HG03039 (cell line): ENCODE measurements around the gene PAWR.
"Not testable (repeated sequence)": the region's sequence is repeated elsewhere in the genome, so short reads cannot be mapped to it uniquely, and the experiment has no call there.

Experiments used
- ATAC-seq: cut with Tn5 transposase; IDR thresholded peaks from one replicate; pipeline ENCODE4 v1.9.1; 2021; ENCODE audit warnings: mild to moderate bottlenecking, moderate library complexity; ENCODE audit not compliant: unreplicated experiment

Gene PAWR

DNA sequence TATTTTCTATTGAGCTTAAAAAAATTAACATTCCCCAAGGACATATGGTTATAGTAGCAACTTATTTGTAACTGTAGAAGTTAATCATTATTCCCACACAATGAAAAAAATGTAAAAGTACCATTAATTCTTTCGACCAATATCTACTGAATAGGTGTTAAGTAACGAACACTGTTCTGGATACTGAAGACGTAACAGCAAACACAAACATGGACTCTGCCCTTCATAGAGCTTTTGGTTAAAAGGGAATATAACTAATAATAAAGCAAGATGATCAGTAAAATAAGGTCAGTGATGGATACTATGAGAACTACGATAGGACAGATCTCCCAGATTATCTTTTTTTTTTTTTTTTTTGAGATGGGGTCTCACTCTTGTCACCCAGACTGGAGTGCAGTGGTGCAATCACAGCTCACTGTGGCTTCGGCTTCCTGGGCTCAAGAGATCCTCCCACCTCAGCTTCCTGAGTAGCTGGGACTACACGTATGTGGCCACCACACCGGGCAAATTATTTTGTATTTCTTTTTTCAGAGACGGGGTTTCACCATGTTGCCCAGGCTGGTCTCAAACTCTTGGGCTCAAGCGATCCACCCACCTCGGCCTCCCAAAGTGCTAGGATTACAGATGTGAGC, 93.9 kb downstream of the PAWR start:
- no peak for ATAC-seq

DNA sequence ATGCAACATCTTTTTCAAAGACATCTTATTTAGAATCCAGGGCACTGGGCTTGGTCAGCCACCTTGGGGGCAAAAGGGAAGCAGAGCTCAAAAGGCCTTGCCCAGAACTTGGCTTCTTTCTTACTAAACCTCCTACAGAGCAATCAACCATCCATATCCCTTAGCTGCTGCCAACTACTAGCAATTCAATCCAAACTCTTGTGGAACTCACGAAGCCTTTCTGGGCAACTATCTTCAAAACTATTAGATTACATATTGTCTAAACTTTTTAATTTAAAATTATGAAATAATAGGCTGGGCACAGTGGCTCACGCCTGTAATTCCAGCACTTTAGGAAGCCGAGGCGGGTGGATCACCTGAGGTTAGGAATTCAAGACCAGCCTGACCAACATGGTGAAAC, 95.5 kb downstream of the PAWR start:
- ATAC-seq, result no peak

DNA sequence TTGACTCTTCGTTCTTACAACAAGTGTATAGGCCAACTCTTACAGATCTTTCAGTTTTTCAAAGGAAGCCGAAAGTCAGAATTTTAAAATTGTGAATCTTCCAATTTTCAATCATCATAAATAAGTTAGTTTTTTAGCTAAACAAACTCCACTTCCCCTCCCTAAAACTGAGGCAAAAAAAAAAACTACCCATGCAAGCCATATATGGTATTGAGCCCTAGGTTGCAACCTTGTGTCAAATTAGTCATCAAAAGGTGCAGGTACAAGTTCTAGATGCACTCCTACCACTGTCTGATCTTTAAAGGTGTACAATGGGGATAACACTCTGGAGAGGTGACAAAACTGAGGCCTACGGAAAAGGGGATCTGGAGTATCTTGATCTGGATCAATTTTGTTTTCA, 97.9 kb downstream of the PAWR start:
- ATAC-seq, result no peak

DNA sequence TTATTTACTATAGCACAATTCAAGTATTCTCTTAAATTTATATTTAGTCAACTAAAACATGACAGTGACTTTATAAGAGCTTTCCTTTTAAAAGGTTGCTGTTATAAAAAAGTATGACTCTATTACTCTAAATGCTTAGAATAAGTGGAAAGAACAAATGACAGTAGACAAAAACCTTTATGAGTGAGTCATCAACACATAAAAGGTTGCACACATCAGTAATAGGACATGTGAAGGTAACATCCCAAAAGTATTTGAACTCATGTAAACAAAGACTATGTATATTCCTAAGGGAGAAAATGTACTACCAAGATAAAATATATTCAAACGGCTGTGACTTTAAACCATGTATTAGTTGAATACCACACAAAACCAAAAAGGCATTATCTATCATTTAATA, 98.8 kb downstream of the PAWR start:
- ATAC-seq, result no peak

DNA sequence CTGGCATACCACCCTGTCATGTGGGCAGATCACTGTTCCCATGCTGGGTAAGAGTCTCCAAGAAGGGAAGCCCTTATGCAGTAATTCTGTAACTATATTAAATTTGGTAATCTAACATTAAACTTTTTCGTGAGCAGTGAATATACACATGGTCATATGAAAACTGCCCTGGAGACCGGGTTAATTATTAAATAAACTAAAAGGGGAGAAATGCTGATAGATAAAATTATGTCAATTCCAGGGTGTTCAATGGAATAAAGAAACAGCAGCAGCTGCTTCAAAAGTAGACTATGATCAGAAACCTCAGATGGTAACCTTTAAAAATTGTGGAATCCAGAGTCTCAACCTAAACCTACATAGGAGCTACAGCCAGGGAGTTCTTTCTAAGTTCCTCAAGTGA, 100.0 kb downstream of the PAWR start:
- ATAC-seq, result no peak

DNA sequence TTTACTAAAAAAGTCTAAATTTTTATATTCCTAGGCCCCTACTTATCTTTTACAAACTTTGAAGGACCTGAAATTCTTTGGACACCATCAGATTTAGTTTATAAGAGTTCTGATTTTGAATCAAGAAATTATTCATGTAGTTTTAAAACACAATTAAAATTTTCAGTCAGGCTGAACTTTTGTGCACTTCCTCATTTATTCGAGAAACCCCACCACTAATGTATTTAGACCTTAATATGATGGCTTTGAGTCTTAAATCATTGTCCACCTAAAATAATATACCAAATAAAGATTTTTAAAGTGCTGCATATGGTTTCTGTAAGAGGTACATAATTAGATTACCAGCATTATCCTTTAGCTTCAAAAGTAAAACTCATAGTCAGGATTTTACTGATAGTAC, 103.4 kb downstream of the PAWR start:
- no peak for ATAC-seq

DNA sequence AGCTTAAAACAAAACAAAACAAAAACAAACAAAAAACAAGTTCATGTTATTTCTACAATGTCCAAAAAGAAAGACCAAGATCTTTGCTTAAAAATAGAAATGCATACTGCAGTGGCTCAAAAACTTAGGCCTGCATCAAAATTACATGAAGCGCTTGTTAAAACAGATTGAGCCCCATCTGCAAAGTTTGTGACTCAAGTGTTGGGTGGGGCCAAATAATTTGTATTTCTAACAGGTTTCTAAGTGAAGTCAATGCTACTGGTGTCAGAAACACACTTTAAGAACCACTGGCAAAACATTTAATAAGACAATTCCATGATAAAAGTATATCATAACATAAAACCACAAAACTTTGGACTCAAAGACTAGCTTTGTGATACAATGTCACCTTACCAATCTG, 105.6 kb downstream of the PAWR start:
- no peak for ATAC-seq

DNA sequence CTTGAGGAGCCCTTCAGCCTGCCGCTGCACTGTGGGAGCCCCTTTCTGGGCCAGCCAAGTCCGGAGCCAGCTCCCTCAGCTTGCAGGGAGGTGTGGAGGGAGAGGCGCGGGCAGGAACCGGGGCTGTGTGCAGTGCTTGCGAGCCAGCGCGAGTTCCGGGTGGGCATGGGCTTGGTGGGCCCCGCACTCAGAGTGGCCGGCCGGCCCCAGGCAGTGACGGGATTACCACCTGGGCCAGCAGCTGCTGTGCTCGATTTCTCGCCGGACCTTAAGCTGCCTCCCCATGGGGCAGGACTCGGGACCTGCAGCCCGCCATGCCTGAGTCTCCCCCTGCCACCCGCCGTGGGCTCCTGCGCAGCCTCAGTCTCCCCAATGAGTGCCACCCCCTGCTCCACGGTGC, 116.9 kb downstream of the PAWR start:
- no peak for ATAC-seq

DNA sequence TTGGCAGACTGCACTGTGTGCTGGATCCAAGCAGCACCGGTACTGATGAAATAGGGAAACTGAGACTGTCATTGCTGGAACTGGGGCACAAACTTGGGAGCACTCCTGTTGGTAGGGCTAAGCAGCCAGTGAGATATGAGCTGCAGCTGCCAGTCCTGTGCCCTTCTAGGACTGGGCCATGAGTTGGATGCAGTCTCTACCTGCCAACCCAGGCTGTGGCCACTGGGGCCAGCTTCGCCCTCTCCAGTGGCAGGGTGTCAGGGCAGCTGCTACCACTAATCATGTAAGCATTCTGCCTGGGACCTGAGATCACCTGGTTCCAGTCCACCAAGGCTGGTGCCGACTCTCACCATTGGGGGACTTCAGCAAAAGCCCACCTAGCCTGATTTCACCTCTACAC, 121.1 kb downstream of the PAWR start:
- no peak for ATAC-seq

DNA sequence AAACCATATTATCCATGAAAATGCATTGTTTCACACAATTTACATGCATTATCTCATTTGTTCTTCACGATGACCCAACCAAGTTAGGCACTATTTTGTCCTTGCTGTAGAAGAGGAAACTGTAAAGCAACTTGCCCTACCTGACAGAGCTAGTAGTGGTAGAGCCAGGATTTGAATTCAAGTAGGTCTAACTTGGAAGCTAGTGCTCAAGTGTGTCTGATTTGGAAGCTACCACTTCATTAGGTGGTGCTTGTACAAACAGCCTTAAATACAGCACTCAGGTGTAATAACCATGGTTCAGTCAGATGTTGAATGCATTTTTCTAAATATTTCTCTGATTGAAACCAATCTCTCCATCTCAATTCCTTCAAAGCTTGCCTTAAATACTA, 123.6 kb downstream of the PAWR start:
- no peak for ATAC-seq

DNA sequence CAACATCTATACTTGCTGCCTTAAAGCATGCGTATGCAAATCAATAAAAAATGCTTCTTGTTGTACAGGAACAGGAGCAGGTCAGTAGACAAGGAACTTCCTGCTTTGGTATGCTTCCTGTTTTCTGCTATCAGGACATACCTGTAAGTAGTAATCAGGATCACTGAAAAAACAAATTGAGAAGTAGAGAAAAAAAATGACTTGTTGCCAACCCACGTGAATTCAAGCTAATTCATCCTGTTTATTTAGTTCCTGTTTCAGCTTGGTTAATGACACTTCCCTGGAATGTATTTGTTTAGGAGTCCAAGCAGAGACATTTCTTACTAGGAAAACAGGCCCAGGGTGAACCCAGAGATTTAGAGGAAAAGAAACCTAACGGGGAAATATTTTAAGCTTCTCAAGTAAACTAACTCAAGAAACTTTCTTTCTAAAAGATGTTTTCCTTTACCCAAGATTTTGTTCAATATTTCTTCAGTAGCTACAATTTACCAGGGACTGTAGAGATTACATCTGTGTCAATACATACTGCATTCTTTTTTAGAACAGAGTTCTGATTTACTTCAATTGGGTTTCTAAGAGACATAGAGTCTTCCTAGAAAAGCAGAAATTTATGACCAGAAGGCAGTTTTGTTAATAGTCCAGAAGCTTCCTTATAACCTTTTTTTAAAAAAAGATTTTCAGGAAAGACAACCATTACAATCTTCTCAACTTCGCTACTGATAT, 124.2 kb downstream of the PAWR start:
- ATAC-seq, result no peak

DNA sequence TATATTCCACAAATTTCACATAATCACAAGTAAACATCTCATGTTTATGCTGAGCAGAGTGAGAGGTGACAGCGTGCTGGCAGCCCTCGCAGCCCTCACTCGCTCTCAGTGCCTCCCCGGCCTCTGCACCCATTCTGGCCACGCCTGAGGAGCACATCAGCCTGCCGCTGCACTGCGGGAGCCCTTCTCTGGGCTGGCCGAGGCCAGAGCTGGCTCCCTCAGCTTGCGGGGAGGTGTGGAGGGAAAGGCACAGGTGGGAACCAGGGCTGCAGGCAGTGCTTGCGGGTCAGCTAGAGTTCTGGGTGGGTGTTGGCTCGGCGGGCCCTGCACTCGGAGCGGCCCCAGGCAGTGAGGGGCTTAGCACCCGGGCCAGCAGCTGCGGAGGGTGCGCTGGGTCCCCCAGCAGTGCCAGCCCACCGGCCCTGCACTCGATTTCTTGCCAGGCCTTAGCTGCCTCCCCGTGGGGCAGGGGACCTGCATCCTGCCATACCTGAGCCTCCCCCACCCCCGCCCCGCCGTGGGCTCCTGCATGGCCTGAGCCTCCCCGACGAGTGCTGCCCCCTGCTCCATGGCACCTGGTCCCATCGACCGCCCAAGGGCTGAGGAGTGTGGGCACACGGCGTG, 125.9 kb downstream of the PAWR start:
- not testable (repeated sequence) for ATAC-seq

DNA sequence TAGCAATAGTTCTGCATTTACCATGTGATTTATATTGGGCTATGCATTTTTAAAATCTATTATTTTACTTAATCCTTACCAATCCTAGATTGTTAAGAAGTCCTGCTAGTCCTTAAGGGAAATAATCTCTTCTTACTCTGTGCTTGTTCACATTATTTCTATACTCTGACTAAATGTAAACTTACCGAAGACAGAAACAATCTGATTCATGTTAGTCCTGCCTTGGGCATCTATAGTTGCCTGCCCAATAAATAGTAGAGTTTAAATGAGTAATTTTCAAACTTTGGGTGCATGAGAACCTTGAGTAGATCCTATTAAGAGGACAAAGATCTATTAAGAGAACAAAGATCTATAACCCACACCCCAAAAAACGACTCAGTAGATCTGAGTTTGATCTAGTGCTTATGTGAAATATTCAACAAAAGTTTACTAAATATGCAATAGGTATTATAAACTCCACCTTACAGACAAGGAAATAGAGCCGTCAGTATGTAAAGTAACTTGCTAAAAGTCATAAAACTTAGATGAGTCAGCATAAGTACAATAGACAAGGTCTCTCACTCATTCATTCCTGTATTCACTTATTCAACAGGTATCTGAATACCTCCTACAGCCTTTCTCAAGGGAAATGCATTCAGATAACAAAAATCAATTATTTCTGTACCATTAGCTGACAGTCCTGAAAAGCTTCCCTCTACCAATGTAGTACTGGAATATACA, 127.6 kb downstream of the PAWR start:
- no peak for ATAC-seq

DNA sequence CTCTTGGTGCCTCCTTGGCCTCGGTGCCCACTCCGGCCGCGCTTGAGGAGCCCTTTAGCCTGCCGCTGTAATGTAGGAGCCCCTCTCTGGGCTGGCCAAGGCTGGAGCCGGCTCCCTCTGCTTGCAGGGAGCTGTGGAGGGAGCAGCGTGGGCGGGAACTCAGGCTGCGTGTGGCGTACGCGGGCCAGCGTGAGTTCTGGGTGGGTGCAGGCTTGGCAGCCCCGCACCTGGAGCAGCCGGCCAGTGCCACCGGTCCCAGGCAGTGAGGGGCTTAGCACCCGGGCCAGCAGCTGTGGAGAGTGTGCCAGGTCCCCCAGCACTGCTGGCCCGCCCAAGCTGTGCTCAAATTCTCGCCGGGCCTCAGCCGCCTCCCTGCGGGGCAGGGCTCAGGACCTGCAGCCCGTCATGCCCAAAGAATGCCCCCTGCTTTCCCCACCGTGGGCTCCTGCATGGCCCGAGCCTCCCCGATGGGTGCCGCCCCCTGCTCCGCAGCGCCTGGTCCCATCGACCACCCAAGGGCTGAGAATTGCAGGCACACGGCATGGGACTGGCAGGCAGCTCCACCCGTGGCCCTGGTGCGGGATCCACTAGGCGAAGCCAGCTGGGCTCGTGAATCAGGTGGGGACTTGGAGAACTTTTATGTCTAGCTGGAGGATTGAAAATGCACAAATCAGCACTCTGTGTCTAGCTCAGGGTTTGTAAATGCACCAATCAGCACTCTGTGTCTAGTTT, 129.2 kb downstream of the PAWR start:
- no peak for ATAC-seq

DNA sequence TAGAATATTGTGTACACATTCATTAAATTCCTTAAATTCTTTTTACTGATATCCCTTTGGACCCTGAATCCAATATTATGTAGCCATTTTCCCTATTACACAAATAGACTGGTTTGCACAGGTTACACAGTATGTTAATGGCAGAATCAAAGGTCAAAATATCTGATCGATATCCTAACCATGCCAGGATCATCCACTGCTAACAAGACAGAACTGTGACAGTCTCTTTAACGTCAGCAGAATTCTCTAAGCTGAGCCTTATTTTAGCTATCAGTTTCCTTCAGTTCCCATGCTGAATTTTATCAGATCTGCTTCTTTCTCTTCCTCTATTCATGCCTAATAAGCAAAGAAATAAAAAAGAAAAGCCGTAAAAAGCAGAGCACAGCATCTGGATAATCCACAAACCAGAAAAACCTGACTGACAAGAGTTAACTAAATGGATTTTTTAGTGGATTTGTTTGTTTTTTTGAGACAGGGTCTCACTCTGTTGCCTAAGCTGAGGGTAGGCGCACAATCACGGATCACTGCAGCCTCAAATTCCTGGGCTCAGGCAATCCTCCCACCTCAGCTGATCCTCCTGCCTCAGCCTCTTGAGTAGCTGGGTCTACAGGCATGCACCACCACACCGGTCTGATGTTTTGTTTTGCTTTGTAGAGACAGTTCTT, 130.4 kb downstream of the PAWR start:
- no peak for ATAC-seq

DNA sequence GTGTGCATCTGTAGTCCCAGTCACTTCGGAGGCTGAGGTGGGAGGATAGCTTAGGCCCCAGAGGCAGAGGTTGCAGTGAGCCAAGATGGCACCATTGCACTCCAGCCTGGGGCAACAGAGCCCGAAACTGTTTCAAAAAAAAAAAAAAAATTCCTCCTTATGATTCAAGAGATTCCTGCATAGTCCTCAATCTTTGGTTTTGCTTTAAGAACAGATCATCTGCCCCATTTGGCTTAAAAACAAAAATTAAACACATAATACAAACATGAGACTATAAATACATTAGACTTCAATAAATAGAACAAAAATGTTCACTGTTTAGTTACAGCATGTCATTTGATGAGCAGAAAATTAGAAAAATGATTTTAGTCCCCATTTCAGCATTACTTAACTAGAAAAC, 131.2 kb downstream of the PAWR start:
- ATAC-seq, result no peak

DNA sequence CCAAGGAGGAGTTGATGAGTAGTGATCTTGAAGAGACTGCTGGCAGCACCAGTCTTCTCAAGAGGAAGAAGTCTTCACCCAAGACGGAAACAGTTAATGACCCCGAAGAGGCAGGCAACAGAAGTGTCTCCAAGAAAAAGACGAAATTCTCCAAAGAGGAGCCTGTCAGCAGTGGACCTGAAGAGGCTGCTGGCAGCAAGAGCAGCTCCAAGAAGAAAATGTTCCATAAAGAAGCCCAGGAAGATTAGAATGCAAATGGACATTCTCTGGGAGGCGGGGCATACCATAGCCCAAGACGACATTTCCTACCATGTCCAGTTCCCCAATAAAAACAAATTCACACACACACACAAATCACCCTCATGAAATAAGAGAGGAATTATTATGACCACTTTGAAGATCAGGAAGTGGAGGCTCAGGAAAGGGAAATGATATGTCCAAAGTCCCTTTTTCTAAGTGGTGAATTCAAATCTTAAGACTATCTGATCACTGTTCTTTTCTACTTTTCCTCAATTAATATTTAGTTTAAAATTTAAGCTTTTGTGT, 131.8 kb downstream of the PAWR start:
- no peak for ATAC-seq

DNA sequence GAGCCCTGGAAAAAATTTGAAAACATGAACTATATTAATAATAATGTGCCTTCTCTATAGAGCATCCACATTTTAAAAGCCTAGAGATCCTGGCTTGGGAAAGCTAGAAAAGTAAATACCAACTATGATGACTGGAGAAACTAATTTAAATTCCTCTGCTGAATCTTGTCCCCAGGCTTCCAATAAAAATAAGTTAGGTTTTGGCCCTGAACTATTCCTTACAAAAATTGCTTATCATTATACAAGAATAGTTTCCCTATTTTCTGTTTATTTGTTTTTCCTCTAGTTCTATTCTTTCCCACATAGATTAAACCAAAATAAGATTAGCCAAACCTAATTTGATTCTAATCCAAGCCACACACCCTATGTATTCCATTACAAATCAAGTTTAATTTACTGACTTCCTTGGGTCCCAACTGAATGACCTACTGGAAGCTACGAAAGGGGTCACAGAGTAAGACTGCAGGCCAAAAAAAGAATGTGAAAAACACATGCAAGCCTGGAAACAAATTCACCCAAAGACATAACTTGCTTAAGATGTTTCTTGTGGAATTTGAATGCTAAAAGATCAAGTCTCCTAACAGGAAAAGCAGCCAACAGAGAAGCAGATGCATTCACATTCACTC, 133.0 kb downstream of the PAWR start:
- no peak for ATAC-seq

DNA sequence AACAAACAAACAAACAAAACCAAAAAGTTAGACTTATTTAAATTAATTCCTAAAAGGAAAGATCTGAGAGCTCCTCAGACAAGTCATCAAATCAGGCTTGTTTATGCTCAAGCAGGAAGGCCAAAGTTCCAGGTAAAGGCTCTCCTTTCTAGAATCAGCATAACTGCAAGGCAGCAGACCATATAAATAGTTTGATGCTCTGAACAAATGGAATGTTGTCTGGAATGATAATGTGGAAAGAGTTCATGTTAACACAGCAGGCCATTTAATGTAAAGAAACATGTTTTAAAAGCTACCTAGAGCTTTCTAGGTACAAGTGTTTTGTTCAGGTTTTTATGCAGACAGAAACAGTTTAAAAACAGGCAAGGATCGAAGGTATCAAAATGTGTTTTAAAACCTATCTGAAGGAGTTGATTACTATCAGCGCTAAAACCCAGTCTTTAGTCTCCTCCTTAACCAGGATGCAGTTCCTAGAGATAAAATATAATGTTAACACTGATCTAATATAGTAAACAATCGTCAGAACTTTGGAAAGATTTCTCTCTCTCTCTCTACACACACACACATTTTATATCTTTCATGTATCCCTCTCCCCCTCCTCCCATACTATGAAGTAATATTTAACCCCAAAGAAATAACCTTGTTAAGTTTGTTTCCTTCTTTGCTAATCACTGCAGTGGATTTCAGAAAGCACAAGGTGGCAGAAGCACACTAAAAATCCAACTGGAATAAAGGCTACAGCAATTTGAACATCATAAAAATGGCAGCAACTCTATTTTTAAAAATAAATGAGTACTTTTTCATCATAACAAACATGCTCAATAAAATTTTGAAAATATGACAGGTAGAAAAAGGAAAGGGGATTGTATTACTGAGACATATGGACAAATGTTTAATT, 135.5 kb downstream of the PAWR start:
- no peak for ATAC-seq
